NOMO-1 treated with DMSO at 0.1 percent for 48 hours (cell line): Measurements from ENCODE around the gene GP9.
"Not testable (repeated sequence)": the region's sequence is repeated elsewhere in the genome, so short reads cannot be mapped to it uniquely, and the experiment has no call there.

ENCODE experiments used
- DNase-seq: peaks from one replicate; lab custom pipeline; 2025; ENCODE audit not compliant: unreplicated experiment; lab: John Stamatoyannopoulos, UW

The GP9 gene

GRCh38 chr3:129069313-129070085, 8.9 kb downstream of the GP9 start:
- not testable (repeated sequence) for DNase-seq

- DNase-seq: no peak
These were observed 9.7 kb downstream of the GP9 start for GRCh38 chr3:129070086-129070885.

- DNase-seq: no peak
These were observed 16.6 kb downstream of the GP9 start for GRCh38 chr3:129077222-129077621.

- DNase-seq: no peak
These were observed 17.9 kb downstream of the GP9 start for GRCh38 chr3:129078510-129078909.

GRCh38 chr3:129081503-129081902, 20.9 kb downstream of the GP9 start:
- no peak for DNase-seq

- DNase-seq: no peak
These were observed 21.4 kb downstream of the GP9 start for GRCh38 chr3:129082026-129082425.

GRCh38 chr3:129084501-129084900, 23.9 kb downstream of the GP9 start:
- no peak for DNase-seq

- DNase-seq: no peak
These were observed 24.7 kb downstream of the GP9 start for GRCh38 chr3:129085165-129085715.

- DNase-seq: no peak
These were observed 25.2 kb downstream of the GP9 start for GRCh38 chr3:129085818-129086217.

- no peak for DNase-seq
These were observed 26.6 kb downstream of the GP9 start for GRCh38 chr3:129087138-129087702.

- DNase-seq: peak; percentile 41
These were observed 27.3 kb downstream of the GP9 start for GRCh38 chr3:129087904-129088303.

- not testable (repeated sequence) for DNase-seq
These were observed 27.7 kb downstream of the GP9 start for GRCh38 chr3:129088312-129088711.

- no peak for DNase-seq
These were observed 34.7 kb downstream of the GP9 start for GRCh38 chr3:129095285-129095684.

- no peak for DNase-seq
These were observed 39.7 kb downstream of the GP9 start for GRCh38 chr3:129100274-129100673.

GRCh38 chr3:129101370-129102138, 41.0 kb downstream of the GP9 start:
- no peak for DNase-seq

GRCh38 chr3:129103296-129103695, 42.7 kb downstream of the GP9 start:
- DNase-seq: no peak

- DNase-seq: no peak
These were observed 43.5 kb downstream of the GP9 start for GRCh38 chr3:129104051-129104450.

- DNase-seq: no peak
These were observed 44.0 kb downstream of the GP9 start for GRCh38 chr3:129104498-129105079.

GRCh38 chr3:129105862-129106261, 45.3 kb downstream of the GP9 start:
- DNase-seq: no peak

- no peak for DNase-seq
These were observed 45.7 kb downstream of the GP9 start for GRCh38 chr3:129106320-129106719.
